ENCODE results near the gene C2CD4D. TPM values are rescaled to one million over a fixed set of nuclear protein-coding genes. Genes with fewer than 3 reads are reported as not detected.
A peak's percentile ranks its signal among the peaks of the same experiment; 100 is the strongest.

C2CD4D gene
- total RNA-seq, 1 donor from 2014 or later, result 0.16 TPM

GRCh38 chr1:151834239-151834638 is 5.4 kb downstream of the C2CD4D start:
- no peak for DNase-seq

DNA sequence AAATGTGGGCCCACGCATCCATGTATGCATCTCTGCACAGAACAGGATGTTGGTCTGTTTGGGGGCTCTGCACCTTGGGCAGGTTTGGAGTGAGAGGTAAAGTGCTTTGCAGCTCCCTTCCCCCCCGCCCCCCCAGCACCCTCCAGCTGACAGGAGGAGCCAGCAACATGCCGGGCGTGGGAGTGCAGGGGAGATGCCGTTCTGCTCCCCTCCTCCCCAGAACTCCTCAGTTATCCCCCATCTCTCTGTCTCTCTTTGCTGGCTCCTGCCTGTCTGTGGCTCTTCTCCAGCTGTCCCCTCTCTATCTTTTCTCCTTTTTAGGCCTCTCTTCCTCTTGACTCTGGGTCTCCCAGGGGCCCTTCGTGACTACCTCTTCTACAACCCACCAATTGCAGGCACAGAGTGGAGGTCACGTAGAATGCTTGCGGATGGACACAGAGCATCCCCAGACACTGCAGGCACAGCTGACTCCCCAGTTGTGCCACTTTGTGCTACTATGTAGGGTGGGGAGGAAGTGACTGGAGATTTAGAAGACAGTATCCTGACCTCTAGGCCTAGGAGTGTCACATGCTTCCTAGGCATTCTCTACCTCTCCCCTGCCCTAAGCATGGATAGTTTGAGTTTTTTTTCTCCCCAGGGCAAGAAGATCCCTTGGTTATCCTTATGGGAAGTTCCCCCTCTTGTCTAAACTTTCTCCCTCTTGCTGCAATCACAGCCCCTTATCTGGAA is 6.3 kb downstream of the C2CD4D start:
- no peak for DNase-seq

DNA sequence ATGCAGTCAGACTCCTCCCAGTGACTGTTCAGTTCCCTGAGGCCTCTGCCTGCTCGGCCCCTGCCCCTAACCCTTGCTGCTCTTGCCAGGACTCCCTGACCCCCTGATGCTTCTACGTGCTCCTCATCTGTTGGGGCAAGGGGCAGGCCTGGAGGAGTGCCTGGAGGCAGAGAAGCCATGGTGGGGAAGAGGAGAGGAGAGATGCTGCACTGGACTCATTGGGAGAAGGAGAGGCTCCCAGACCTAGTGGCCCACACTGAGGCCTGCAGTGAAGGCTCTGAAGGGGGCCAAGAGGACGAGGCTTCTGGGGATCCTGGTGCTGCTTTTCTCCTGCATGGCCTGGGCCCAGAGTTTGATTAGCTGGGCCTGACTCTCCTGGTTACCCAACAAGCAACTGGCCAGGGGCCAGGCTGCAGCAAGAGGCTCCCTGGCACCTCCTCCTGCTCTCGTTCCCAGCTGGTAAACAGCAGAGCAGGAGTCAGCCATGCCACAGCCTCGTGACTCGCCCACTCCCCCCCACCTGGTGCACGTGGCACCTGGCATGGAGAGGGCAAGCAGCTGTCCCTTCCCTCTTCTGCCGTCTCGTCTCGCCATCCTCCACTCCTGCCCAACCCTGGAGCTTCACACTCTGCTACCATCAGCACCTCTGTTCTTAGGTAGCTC is 7.2 kb downstream of the C2CD4D start:
- peak; percentile 21 for DNase-seq

DNA sequence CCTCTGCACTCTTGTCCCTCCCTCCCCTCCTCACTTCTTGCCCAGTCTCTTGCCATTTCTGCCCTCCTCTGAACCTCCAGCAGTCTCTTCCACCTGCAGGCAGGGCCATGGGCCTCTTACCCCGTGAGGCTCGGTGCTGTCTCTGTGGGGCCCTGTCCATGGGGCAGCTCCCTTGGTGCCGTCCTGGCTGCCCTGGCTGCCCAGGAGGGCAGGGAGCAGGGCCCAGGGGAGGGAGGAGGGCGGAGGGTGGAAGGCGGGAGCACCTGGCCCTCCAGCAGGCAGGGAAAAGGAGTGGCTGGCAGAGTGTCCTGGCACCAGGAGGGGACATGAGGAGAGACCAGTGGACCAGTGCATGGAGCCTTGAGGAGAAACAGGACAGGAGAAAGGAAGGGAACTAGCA is 8.0 kb downstream of the C2CD4D start, which contains the start of gene RORC:
Gene RORC (minus strand): TSS at position 198 of the 400 bp plus-strand sequence. CDS start 38 bp downstream, at position 160.
- DNase-seq, result no peak

GRCh38 chr1:151831256-151831591 is 8.4 kb downstream of the C2CD4D start:
- DNase-seq, result no peak

- no peak for DNase-seq
These were observed 9.6 kb downstream of the C2CD4D start for GRCh38 chr1:151830055-151830454.

GRCh38 chr1:151829352-151830046 is 10.1 kb downstream of the C2CD4D start:
- DNase-seq, result no peak

DNA sequence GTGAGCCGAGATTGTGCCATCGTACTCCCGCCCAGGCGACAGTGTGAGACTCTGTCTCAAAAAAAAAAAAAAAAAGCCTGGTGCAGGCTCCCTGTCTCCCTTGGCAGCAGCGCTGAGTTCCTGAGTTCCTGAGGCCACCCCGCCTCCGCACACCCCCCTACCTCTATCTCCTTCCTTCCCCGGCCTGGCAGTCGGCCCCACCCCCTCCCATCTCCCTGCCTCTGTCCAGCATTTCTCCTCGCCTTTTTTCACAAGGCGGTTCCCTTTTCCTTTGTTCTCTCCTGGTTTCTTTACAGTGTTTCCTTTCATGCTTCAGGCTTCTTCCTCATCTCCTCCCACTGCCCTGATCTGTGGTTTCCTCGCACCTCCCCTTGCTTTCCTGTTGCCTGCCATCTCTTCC is 10.7 kb downstream of the C2CD4D start:
- DNase-seq, result no peak

DNA sequence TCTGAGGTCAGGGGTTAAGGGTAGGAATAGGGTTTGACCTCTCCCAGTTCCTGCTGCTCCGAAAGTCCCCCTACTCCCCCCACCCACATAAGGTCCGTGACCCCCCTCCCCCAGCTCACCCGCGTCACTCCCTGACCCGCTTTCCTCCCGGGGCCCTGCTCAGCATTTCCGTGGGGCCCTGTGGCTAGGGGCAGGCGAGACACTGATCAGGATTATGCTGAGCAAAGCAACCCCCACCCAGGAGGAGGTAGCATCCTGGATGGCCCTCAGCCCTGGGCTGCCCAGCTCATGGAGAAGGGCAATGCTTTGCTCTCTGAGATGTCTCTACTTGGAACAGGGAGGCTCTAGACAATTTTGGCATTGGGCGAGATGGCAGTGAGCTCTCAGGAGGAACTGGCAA is 11.8 kb downstream of the C2CD4D start:
- DNase-seq, result no peak

DNA sequence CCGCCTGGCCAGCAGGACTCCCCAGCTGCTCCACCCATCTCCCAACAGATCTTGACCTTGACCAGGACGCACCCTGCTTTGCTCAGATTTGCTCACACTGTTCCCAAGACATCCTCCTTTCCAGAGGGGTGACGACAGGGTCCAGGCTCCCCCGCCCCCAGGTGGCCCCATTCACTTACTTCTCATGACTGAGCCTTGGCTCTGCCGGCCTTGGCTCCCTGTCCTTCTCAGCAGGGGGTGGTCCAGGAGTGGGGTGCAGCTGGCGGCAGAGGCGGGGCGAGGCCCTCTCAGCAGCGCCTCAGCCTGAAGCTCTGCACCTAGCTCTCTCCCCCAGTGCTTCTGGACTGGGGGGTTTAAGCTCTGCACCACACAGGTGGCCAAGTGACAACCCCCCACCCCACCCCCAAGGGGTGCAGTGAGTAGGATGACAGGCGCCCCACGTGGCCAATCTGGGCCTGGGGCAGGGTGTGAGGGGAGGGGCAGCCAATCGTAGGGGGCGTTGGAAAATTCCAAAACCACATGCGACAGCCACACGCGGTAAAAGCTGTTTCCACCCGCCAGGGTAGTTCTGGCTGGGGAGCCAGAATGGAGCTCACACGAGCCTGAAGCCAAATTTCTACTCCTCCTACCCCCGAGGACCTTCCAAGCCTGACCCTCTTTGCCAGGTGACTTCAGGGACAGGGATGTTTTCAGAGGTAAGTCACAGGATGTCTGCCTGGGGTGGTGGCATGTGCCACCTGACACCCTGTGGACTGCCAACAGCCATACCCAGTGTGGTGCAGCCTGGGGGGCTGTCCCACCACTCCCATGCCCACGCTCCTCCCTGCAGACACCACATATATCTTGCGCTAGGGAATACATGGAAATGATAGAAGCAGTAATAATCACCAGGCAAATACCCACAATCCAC is 13.6 kb downstream of the C2CD4D start:
- no peak for DNase-seq

DNA sequence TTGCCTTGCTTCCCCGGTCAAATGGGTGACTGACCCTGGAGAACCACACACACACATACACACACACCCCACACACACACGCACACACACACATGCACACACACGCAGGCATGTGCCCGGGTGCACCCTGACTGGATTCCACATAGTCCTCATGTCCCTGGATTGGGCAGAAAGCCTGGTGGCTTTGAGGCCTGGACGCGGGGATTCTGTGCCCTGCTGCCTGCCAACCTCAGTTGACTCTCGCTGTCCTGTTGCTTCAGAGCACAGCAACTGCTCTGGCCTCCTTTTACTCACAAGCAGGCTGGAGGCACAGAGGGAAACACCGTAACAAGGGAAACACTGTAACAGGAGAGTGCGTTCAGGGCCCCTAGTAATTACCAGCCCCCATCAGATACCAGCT is 14.4 kb downstream of the C2CD4D start:
- no peak for DNase-seq

GRCh38 chr1:151823175-151823574 is 16.4 kb downstream of the C2CD4D start:
- DNase-seq, result no peak

DNA sequence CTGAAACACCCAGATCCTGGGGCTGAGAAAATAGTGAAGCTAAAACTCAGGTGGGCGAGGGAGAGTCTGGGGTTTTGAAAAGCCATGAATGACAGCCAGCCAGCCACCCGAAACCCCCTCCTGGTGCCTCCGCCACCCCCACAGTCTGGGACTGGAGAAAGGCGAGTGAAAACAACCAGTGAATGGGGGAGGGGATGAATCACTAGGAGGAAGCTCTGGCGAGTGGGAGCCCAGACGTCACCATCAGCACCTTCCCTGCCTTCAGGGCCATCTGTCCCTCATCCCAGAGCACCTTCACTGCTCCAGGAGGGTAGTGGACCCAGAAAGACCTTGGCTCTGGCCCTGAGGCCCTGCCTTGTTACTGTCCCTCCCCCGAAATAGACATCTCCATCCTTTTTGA is 17.2 kb downstream of the C2CD4D start:
- no peak for DNase-seq

GRCh38 chr1:151820940-151821339 is 18.7 kb downstream of the C2CD4D start:
- no peak for DNase-seq

DNA sequence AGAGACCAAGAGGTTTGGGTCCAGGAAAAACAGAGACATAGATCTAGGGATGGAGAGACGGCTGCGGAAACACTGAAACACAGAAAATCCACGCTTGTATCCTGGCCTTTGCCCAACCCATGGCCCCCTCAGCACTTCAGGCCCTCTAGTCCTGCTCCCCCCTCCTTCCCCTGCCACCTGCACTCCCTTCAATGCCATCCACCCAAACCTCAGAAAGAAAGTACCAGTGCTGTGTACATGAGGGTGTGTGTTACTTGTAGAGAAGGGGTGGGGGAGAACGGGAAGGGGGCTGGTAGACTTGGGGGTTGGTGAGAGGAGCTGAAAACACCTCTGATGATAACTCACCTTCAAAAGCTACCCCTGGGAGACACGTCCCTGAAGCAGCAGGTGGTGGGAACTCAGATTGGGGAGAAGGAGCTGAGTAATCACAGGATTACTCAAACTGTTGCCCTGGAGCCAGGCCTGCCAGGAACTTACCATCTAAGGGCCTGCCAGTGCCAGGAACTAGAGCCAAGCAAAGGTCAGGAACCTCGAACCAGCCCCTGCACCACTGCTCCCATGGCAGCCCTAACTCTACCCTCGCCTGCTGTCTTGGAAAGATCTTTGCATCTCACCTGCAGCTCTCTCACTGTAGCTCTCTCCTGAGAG is 19.5 kb downstream of the C2CD4D start:
- DNase-seq, result no peak

GRCh38 chr1:151819227-151819835 is 20.3 kb downstream of the C2CD4D start:
- DNase-seq, result no peak

GRCh38 chr1:151817353-151817730 is 22.3 kb downstream of the C2CD4D start:
- DNase-seq, result no peak

DNA sequence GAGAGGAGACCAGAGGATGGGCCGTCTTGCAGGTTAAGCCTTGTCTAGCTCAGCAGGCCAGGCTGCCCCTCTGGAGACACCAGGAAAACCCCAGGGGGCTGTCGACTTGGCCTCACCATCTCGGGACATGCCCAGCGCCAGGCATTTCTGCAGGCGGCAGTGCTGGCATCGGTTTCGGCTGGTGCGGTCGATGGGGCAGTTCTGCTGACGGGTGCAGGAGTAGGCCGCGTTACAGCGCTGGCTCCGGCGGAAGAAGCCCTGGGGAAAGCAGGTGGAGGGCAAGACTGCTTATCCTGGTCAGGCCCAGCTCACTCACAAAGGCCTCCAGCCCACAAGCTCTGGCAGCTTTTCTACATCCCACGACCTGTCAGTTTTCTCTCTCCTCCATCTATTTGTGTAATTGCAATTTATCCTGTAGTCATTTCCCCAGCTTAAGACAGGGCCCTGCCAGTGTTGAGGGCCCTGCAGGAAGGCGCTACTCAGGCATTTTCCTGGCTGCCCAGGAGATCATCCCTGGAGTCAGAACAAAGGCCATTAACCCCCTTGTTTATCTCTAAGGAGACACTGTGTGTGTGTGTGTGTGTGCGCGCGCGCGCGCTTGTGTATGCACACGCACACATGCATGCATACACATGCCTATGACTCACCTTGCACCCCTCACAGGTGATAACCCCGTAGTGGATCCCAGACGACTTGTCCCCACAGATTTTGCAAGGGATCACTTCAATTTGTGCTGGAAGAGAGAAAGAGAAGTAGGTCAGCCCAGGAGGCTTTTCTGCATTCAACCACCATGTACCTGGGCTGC is 22.9 kb downstream of the C2CD4D start:
- DNase-seq, result no peak

- DNase-seq, result no peak
These were observed 23.8 kb downstream of the C2CD4D start for GRCh38 chr1:151815716-151816327.

DNA sequence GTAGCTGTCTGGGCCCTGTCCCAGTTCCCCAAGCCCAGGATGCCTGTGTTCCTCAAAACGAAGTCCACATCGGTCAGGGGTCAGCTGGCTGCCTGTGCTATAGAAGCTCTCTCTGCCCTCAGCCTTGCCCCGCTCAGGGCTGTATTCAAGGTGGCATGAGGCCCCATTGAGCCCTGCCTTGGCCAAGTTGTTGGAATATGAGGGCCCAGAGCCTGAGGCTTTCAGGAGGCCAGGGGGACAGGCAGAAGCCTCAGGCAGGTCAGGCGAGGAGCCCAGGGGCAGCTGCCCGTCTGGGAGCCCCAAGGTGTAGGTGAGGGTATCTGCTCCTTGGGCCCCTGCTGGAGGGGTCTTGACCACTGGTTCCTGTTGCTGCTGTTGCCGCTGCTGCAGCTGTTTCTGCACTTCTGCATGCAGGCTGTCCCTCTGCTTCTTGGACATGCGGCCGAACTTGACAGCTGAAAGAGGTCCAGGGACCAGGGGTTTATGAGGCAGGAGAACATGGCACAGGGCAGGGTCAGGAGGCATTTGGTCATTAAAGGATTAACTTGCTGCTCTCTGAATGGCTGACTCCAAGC is 24.6 kb downstream of the C2CD4D start:
- DNase-seq, result no peak

Data from occipital lobe (tissue), 2 donors.